Activated T-cell treated with anti-CD3 and anti-CD28 coated beads, Interleukin-2, amount 50 U/mL, for 1 hour (primary cell): ENCODE results near the gene SHQ1.

Experiments
- DNase-seq: peaks from one replicate; pipeline ENCODE4 v3.0.0-alpha.2; 2020

Gene SHQ1

GRCh38 chr3:72847282-72847681 lies 963 bp downstream of the SHQ1 start:
- DNase-seq, result no peak

- DNase-seq, result no peak
Measured at GRCh38 chr3:72846166-72846565, 2.1 kb downstream of the SHQ1 start.

- no peak for DNase-seq
Measured at GRCh38 chr3:72844436-72844993, 3.7 kb downstream of the SHQ1 start.

- DNase-seq, result no peak
Measured at GRCh38 chr3:72839057-72839456, 9.2 kb downstream of the SHQ1 start.

GRCh38 chr3:72836923-72837322 lies 11.3 kb downstream of the SHQ1 start:
- no peak for DNase-seq

GRCh38 chr3:72836416-72836815 lies 11.8 kb downstream of the SHQ1 start:
- DNase-seq, result no peak

- no peak for DNase-seq
Measured at GRCh38 chr3:72830452-72831223, 17.6 kb downstream of the SHQ1 start.

GRCh38 chr3:72829701-72830100 lies 18.5 kb downstream of the SHQ1 start:
- no peak for DNase-seq

- DNase-seq, result no peak
Measured at GRCh38 chr3:72821161-72821781, 27.0 kb downstream of the SHQ1 start.

GRCh38 chr3:72820415-72820814 lies 27.8 kb downstream of the SHQ1 start:
- DNase-seq, result no peak

- DNase-seq, result no peak
Measured at GRCh38 chr3:72818905-72819304, 29.3 kb downstream of the SHQ1 start.

- DNase-seq, result no peak
Measured at GRCh38 chr3:72818092-72818773, 30.0 kb downstream of the SHQ1 start.

- no peak for DNase-seq
Measured at GRCh38 chr3:72816862-72817355, 31.3 kb downstream of the SHQ1 start.

- no peak for DNase-seq
Measured at GRCh38 chr3:72814308-72814707, 33.9 kb downstream of the SHQ1 start.

- DNase-seq, result no peak
Measured at GRCh38 chr3:72812201-72812600, 36.0 kb downstream of the SHQ1 start.

- DNase-seq, result no peak
Measured at GRCh38 chr3:72811571-72811970, 36.7 kb downstream of the SHQ1 start.

GRCh38 chr3:72810659-72811434 lies 37.4 kb downstream of the SHQ1 start:
- no peak for DNase-seq

- DNase-seq, result no peak
Measured at GRCh38 chr3:72810063-72810462, 38.2 kb downstream of the SHQ1 start.

GRCh38 chr3:72804361-72804760 lies 43.9 kb downstream of the SHQ1 start:
- DNase-seq, result no peak

GRCh38 chr3:72803573-72803972 lies 44.7 kb downstream of the SHQ1 start:
- DNase-seq, result no peak

- DNase-seq, result no peak
Measured at GRCh38 chr3:72802001-72802400, 46.2 kb downstream of the SHQ1 start.

- no peak for DNase-seq
Measured at GRCh38 chr3:72800869-72801268, 47.4 kb downstream of the SHQ1 start.
